Stimulated activated CD4-positive, alpha-beta T cell treated with anti-CD3 and anti-CD28 coated beads, Interleukin-1b, Interleukin-23, amount 100 ng/mL, for 1 hour (primary cell): ENCODE results near the gene GPD1.

Source experiments
- DNase-seq, 2 donors: peaks; one replicate each; pipeline ENCODE4 v3.0.0-alpha.2; 2020; ENCODE audit warnings: low read depth in 2 of 2

Gene GPD1

DNA sequence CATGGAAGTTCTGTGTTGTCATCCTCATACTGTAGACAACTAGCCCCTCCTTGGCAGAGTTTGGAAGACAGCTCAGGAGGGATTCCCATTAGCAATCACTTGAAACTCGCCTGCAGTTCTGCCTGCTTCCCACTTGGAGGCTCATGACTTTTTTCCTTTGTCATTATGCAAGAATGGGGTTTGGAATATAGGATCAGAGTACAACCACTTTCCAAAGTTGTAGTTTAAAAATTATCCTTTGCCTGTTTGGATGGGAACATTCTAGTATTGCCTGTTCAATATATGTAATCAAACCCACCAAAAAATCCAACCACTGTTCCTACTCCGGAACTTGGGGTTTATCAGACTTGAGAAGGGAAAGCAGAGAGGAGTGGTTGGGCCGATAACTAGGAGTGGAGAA lies 2.1 kb upstream of the GPD1 start:
- DNase-seq = no peak

- DNase-seq = no peak
Measured at GRCh38 chr12:50102131-50102531, 1.7 kb upstream of the GPD1 start.

- no peak for DNase-seq
Measured at GRCh38 chr12:50102646-50103309, 1.0 kb upstream of the GPD1 start.

DNA sequence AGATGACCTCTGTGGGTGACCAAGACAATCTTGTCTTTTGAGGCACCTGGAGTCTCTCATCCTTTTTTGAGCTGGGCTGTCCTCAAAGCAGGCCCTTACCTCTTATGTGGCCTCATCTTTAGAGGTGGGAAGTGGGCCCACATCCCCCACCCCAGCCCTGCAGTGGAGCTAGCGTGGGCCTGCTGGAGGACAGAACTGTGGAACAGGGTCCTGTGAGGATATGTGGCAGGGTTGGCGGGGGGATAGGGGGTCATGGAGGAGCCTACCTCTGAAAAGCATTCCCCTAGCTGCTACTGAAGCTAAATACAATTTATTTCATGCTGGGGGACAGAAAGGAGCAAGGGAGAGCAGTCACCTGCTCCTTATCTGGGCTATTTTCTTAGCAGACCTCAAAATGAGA lies 457 bp upstream of the GPD1 start:
- no peak for DNase-seq

DNA sequence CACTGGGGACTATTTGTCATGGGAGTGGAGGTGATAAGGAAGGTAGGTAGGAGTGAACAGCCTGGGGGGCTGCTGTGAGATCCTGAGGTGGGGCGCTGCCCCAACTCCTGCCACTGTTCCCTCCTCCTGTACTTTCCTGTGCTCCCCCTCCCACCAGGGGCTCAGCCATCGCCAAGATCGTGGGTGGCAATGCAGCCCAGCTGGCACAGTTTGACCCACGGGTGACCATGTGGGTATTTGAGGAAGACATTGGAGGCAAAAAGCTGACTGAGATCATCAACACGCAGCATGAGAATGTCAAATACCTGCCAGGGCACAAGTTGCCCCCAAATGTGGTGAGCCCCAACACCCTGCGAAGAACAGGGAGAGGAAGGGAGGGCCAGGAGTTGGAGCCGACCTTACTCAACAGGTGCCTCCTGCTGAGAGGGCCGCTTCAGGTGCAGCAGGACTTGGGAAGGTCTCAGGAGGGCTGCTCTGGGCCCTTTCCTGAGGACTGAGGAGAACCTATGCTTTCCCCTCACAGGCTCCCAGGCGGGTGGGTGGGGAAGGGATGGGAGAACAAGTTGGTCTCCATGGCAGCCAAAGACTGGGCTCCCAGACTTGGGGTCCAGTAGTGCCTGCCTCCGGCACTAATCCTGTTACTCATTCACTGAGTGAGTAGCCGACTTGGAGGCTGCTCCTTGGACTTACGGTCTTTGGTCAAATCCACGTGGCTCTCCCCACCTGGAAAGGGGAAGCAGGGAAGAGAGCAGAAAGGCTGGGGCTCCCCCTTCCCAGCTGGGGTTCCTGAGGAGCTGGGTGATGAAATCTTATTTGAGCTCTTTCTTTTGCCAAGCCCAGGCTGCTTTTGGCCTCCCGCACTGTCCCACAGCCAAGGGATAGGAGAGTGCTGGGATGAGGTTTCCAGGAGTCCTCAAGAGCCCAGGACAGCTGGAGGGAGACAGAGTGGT lies 884 bp downstream of the GPD1 start:
- DNase-seq = no peak

DNA sequence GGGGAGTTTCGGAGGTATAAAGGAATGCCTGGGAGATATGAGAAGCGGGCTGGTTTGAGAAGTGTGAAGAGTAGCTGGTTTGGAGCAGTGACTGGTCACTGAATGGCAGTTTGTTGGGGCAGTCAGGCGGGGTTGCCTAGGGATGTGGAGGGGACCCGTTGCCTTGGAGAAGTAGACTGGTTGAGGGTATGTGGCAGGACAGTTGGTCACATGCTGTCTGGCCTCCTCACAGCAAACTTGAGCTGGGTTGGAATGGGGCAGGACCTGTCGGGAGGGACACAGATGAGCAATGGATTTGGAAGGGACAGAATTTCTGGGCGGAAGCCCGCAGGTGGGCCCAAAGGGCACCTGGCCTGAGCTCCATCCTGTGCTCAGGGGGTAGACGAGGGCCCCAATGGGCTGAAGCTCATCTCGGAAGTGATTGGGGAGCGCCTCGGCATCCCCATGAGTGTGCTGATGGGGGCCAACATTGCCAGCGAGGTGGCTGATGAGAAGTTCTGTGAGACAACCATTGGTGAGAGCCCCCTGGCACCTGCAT lies 2.2 kb downstream of the GPD1 start:
- no peak for DNase-seq

DNA sequence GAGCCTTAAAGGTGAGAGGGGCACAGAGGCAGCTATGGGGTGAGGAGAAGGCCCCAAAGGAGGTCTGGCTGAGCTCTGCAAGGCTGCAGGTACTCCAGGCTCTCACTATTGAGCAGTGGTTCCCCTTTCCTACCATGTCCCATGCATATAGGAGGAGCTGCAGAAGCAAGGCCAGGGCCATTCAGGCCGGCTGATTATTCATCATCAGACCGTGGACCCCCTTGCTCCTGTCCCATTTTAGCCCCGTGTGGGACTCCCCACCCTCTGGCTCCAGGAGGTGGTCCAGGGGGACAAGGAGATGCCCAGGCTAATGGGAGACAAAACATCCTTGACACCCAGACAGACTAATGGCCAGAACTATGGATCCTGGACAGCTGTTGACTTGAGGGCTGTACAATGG lies 3.1 kb downstream of the GPD1 start:
- no peak for DNase-seq

DNA sequence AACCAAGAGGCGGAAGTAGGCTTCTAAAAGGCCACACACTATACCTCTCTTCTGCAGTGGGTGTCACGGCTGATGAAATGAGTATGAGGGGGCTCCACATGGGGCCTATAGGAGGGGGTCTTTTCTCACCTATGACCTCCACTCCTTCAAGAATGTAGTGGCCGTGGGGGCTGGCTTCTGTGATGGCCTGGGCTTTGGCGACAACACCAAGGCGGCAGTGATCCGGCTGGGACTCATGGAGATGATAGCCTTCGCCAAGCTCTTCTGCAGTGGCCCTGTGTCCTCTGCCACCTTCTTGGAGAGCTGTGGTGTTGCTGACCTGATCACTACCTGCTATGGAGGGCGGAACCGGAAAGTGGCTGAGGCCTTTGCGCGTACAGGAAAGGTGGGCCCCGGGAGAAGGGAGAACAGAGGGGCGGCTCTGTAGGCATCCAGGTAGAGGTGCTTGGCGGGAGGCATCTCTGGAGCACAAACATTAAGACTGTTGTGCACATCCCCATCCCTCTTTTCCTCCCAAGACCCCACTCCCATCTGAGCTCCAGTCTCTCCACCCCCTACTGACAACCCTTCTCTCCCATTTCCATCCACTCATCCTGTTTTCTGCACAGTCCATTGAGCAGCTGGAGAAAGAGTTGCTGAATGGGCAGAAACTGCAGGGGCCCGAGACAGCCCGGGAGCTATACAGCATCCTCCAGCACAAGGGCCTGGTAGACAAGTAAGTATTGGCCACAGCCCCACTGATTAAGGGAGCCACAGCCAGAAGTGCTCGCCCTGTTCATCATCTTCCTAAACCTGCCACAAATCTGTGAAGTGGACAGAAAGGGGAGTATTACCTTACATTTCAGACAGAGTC lies 3.8 kb downstream of the GPD1 start:
- no peak for DNase-seq

GRCh38 chr12:50109319-50109718 lies 5.5 kb downstream of the GPD1 start:
- DNase-seq = no peak

DNA sequence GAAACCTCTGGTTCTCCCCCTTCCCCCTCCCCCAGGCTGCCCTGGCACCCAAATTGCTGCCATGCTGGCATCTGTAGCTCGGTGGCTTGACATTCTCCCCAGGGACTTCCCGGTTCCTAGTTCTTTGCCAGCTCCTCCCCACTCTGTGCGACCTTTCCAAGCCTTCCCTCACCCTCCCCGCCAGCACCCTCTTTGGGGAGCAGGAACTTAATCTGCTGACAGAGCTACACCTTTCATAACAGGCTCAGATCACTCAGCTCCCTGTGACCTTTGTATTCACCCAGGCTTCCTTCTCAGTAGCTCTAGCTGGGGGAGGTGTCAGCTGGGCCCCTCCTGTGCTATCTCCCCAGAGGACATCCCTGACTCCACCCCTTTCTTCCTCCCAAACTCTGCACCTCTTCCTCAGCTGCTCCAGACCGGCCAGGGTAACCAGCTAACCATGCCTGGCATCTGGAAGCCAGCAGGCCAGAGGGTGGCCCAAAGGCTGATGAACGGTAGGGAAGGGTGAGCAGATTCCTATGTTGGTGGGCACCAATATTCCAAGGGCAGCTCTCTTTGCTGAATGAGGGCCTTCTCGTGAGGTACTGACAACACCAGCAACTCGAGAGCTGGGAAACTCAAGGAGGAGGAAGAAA lies 6.4 kb downstream of the GPD1 start:
- DNase-seq = no peak

- no peak for DNase-seq
Measured at GRCh38 chr12:50110762-50111351, 7.0 kb downstream of the GPD1 start.

DNA sequence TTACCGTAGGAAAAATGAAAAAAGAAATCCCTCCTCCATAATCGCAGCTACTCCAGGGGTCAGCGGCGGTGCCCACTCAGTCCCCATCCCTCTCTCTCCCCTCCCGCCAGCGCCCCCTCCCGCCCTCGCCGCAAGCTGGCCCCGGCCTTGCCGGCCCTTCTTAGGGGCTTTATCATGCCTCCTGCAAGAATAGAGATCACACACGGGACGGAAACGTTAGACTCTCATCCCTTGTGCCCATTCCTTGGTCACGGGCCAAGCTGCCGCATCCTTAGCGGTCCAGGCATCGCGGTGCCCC lies 7.5 kb downstream of the GPD1 start:
- no peak for DNase-seq

DNA sequence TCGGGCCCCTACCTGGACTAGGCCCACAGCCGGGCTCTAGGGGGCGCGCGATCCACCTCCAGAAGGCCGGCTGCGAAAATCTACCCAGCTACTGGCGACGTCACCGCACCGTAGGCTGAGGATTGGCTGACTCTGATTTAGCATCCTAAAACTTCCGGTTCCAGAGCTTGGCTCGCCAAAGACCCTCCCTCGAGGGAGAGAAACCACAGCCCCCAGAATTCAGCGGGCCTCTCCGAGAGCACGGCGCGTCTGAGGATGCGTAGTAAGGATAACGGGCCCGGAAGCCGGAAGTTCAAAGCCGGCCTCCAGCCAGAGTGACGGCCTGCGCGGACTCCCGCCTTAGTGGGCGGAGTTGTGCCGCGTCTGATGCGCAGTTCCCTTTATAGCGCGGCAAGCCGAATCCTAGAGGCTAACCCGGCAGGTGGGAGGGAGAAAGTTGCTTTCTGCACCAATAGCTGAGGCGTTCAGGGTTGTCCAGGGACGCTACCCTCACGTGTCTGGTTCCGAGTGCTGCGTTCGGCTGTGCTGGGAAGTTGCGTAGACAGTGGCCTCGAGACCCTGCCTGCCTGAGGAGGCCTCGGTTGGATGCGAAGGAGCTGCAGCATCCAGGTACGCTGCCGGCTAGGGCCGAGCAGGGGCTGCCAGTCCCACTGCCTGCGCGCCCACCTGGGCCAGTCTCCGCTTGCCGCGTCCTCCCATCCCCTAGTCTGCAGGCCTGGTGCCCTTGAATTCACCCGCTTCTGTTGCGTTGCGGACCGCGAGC lies 8.1 kb downstream of the GPD1 start, which contains the start of gene COX14:
TSS of gene COX14 (plus strand) at position 544 of the 763 bp plus-strand sequence. CDS start 7,808 bp downstream, outside the sequence.
- DNase-seq = peak; percentile 96 to 98

GRCh38 chr12:50112456-50113218 lies 8.8 kb downstream of the GPD1 start:
- DNase-seq = no peak

DNA sequence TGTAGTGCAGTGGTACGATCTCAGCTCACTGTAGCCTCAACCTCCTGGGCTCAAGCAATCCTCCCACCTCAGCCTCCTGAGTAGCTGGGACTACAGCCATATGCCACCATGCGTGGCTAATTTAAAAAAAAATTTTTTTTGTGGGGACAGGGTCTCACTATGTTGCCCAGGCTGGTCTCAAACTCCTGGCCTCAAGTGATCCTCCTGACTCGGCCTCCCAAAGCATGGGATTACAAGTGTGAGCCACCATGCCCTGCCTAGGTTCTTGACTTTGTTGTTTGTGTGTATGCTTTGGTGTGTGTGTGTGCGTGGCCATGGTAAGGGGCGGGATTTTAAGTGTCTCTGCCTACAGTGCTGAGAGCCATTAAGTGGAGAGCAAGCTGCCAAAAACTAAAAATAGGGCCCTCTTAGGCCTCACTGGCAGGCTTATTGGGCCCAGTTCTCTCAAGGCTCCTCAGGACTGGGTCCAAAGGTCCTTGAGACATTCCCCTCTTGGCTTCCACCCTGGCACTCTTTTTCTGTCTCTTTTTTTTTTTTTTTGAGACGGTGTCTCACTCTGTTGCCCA lies 13.3 kb downstream of the GPD1 start:
- DNase-seq = no peak

- DNase-seq = no peak
Measured at GRCh38 chr12:50119387-50119786, 15.6 kb downstream of the GPD1 start.

DNA sequence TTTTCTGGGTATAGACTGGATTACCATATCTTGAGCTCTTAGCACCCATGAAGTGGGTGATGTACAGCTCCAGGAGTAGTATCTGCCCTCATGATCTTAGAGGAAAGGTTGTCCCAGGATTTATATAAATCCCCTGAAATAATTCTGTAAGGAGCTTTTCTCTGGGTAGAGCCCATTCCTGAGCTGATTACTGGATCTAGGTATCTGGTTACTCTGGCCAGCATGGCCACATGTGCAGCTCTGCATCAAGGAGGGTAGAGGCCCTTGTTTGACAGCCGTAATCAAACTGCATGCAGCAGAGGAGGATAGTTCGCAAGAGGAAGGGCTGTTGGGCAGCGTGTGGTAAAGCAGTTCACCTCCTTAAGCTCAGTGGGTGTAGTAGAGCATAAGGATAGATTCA lies 16.7 kb downstream of the GPD1 start:
- no peak for DNase-seq

DNA sequence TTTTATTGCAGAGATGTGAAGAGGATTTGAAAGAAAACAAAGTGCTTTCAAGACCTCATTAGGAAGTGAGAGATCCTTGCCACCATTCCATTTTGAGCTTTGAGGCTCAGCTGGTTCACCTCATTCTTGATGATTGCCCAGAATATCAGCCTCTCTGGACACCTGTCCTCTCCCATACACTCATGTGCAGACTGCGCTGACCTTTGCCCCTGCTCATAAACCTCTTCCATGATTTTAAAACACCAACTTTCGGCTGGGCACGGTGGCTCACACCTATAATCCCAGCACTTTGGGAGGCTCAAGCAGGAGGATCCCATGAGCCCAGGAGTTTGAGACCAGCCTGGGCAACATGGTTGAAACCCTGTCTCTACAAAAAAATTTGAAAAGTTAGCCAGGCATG lies 17.1 kb downstream of the GPD1 start:
- DNase-seq = no peak

DNA sequence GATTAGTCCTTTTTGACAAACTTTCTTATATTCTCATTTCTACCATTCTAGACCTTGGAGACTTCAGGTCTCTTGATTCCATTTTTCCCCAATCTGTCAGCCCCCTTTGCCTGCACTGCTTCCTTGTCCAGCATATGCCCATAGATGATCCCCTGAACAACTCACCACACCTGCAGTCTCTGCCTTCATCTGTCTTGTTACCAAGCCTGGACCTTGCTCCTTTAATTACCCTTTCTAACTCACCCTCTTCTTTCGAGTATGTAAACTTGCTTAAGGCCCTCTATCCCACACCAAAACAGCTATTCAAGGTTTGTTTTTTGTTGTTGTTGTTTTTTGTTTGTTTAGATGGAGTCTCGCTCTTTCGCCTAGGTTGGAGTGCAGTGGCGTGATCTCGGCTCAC lies 17.8 kb downstream of the GPD1 start:
- DNase-seq = no peak
